Activated CD8-positive, alpha-beta T cell treated with anti-CD3 and anti-CD28 coated beads, Interleukin-2, amount 10 ng/mL, durations not matched to agents 7 days and 5 days (primary cell): ENCODE measurements around the gene GPR108. TPM values are rescaled to one million over a fixed set of nuclear protein-coding genes. Genes with fewer than 3 reads are reported as not detected.

ENCODE experiments used
- ATAC-seq: fragments of 150-1000 bp; cut with Tn5 transposase; one replicate; pipeline ENCODE4 v1.10.0; 2021; ENCODE audit warnings: moderate library complexity
- CTCF ChIA-PET: fragments of 350-600 bp; sonication (Branson Sonifier 250); formaldehyde crosslinking; loops from one replicate; lab custom pipeline; 2021; ENCODE audit warnings: antibody characterized with exemption; lab: Charles Lee
- POLR2A ChIA-PET: fragments of 350-600 bp; sonication (Branson Sonifier 250); formaldehyde crosslinking; loops from one replicate; lab custom pipeline; 2021; ENCODE audit warnings: antibody characterized with exemption; lab: Charles Lee
- DNase-seq: peaks from one replicate; pipeline ENCODE4 v3.0.0-alpha.2; 2020
- H3K27ac Mint-ChIP-seq: one replicate; pipeline ENCODE4 v1.8.0; 2021; ENCODE audit warnings: mild to moderate bottlenecking, mixed read lengths
- H3K27me3 Mint-ChIP-seq: one replicate; pipeline ENCODE4 v1.8.0; 2021; ENCODE audit warnings: low read depth, mixed read lengths
- H3K36me3 Mint-ChIP-seq: one replicate; pipeline ENCODE4 v1.8.0; 2021; ENCODE audit warnings: low read depth, mixed read lengths
- H3K4me1 Mint-ChIP-seq: one replicate; pipeline ENCODE4 v1.8.0; 2021; ENCODE audit warnings: low read depth, mixed read lengths
- H3K4me3 Mint-ChIP-seq: one replicate; pipeline ENCODE4 v1.8.0; 2021; ENCODE audit warnings: mild to moderate bottlenecking, mixed read lengths
- H3K9me3 Mint-ChIP-seq: one replicate; pipeline ENCODE4 v1.8.0; 2022; ENCODE audit warnings: mixed read lengths; ENCODE audit not compliant: insufficient read depth
- total RNA-seq, 2 experiments: library from RNA; stranded (reverse); gene quantifications; one replicate each; pipeline ENCODE4 v1.2.3, GENCODE V29; 2021

The GPR108 gene
- total RNA-seq, 2 experiments from 2014 or later = 76.7 to 85.6 TPM

DNA sequence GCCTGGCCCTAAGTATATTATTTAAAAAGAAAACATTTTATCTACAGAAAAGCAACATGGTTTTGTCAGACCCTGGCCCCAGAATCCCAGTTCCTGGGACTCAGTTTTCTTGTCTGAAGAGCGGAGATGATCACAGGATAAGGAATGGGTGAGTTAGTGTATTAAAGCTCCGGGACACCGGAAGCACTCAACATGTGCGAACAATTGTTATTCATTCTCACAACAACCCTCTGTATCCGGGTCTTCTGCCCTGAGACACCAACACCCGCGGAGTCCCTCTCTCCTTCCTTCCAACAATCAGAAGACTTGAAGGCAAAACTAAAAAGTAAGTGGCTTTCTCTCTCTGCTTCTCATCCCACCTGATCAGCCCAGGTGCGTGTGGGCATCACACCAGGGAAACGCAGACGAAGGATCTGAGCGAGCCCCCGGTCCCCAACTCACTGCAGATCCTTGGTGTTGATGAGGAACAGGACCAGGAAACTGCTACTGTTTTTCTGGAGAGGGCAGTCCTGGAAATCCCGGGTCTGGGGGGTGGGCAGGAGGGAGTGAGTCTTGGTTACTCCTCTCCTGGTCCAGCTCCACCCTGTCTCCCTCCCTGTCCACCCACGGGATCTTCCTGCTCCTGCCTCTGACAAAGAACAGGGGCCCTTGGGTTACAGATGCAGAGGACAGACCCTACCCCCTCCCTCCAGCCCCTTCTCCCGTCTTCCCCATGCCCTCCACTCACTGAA is 2.0 kb downstream of the GPR108 start:
- H3K9me3 Mint-ChIP-seq = no peaks in the 10 kb centered on the region
- no peak for DNase-seq
- H3K27me3 Mint-ChIP-seq = no peaks in the 10 kb centered on the region
- ChIA-PET POLR2A (interaction anchor here (1.1 to 3.6 kb wide), 4 partner anchors 38 to 128 kb away, joined by 5 to 20 read pairs (median 9); partner anchors contain the start of gene VAV1), CTCF (interaction anchor here (1.0 to 4.0 kb wide), 12 partner anchors 20 to 218 kb away, joined by 3 to 130 read pairs (median 6); partner anchors contain the start of genes TNFSF14 and VAV1)
- no peak for ATAC-seq
- peak overlapping the region; percentile 100 for H3K27ac Mint-ChIP-seq
- peaks cover 35% of the 10 kb centered on the region for H3K4me1 Mint-ChIP-seq
- peak overlapping the region; percentile 98 for H3K4me3 Mint-ChIP-seq
- peaks cover 32% of the 10 kb centered on the region for H3K36me3 Mint-ChIP-seq

DNA sequence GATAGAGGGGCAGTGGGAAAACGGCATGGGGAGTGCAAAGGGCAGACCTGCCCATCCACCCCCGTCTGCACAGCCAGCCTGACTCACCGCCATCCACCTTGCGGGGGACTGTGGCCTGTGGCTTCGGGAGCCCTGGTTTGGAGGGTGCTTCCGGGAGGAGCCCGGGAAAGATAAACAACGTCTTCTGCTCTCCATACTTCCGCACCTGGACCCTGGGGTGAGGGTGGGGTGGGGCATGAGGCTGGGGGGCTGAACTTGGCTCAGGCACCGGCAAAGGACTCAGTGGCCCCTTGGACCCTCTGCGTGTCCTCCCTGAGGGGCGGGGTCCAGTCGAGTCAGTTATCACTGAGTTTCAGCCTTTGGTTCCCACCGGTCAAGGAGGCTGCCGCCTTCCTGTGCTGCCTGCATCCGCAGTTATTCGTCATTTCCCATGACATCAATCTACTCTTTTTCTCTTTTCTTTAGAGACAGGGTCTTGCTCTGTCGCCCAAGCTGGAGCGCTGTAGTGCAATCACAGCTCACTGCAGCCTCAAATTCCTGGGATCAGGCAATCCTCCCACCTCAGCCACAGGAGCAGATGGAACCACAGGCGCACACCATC is 3.2 kb downstream of the GPR108 start:
- no peak for DNase-seq
- Mint-ChIP-seq H3K27ac (peak overlapping the region; percentile 37), H3K27me3 (no peaks in the 10 kb centered on the region), H3K4me3 (no peak overlapping the region), H3K4me1 (peaks cover 33% of the 10 kb centered on the region), H3K36me3 (peaks cover 40% of the 10 kb centered on the region), H3K9me3 (no peaks in the 10 kb centered on the region)
- POLR2A ChIA-PET = no interaction called here
- CTCF ChIA-PET = interaction anchor here (0.8 kb wide), 1 partner anchor 9 kb away, joined by 3 read pairs; no protein-coding TSS in a partner anchor
- no peak for ATAC-seq

DNA sequence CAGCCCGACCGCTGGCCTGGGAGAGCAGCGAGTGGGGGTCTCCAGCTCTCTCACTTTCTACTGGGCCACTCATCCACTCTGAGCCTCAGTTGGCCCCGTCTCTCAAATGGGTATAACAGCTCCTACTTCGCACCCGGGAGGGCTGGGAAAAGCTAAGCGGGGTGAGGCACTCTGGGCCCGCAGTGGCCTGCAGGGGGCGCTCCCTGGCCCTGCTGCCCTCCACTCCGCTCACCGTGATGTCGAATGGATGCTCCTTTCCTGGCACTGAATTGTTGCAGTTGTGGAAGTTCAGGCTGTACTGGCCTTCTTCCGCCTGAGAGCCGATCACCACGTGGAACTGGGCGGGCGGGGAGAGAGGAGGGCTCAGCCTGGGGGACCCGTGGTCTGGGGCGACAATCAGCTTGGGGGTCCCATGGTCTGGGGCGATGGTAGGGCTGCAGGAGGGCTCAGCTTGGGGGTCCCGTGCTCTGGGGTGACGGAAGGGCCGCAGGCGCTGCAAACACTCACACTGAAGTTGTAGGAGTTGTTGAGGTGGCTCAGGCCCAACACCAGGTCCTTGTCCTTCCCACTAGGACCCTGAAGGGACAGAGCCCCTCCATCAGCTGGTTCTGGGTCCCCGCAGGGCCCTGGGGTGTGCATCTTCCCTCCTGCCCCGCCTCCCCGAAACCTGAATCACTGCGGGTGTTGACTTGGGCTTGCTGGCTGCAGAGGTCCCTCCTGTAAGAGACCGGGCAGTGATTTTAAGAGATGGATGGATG is 3.9 kb downstream of the GPR108 start:
- Mint-ChIP-seq H3K4me3 (no peak overlapping the region), H3K27me3 (no peaks in the 10 kb centered on the region), H3K27ac (no peak overlapping the region), H3K36me3 (peaks cover 40% of the 10 kb centered on the region), H3K9me3 (no peaks in the 10 kb centered on the region), H3K4me1 (peaks cover 28% of the 10 kb centered on the region)
- ChIA-PET POLR2A (no interaction called here), CTCF (interaction anchor here (0.7 to 0.8 kb wide), 2 partner anchors 8 to 95 kb away, joined by 3 read pairs; no protein-coding TSS in a partner anchor)
- ATAC-seq (no peak), DNase-seq (no peak)

DNA sequence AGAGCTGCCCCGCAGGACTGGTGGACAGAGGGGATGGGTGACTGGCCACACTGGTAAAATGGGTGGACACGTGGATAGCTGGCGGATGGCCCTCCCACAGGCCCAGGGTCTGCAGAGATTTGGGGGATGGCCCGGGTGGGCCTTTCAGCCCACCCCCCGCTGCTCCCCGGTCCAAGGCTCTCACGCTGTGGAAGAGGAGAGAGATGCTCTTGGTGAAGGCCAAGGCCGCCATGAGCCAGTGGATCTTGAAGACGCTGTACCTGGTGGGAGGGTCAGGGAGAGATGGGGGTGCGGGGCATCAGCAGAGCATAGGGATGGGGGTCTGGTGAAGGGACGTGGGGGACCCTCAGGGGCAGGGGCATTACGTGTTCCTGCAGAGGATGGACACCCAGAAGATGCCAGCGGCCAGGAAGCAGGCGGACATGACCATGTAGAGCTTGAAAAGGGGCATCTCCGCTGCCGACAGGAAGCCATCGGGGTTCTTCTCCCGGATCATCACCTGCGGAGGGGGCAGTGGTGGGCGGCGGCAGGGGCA is 4.5 kb downstream of the GPR108 start:
- ATAC-seq (no peak), DNase-seq (no peak)
- Mint-ChIP-seq H3K36me3 (peaks cover 40% of the 10 kb centered on the region), H3K4me3 (no peak overlapping the region), H3K4me1 (peaks cover 26% of the 10 kb centered on the region), H3K9me3 (no peaks in the 10 kb centered on the region), H3K27ac (no peak overlapping the region), H3K27me3 (no peaks in the 10 kb centered on the region)
- CTCF ChIA-PET = interaction anchor here (0.7 kb wide), 1 partner anchor 94 kb away, joined by 3 read pairs; no protein-coding TSS in a partner anchor
- POLR2A ChIA-PET = no interaction called here

DNA sequence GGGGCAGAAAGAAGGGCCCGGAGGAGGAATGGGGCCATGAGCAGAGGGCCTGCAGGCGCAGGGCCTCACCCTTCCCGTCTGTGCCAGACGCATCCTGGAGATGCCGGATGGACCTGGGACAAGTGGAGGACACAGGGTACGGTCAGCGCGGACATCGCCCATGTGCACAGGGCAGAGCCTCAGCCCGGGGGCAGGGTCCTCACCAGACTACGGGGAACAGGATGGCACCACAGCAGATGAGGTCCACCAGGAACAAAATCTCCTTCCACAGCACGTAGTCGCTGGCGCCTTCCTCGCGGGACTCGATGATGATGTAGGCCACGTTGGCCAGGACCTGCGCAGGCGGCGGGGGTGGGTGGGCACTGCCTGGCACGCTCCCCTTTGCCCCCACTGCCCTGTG is 5.6 kb downstream of the GPR108 start:
- Mint-ChIP-seq H3K9me3 (no peaks in the 10 kb centered on the region), H3K4me3 (no peak overlapping the region), H3K27ac (no peak overlapping the region), H3K36me3 (peaks cover 36% of the 10 kb centered on the region), H3K27me3 (no peaks in the 10 kb centered on the region), H3K4me1 (peaks cover 23% of the 10 kb centered on the region)
- ATAC-seq (no peak), DNase-seq (no peak)
- CTCF ChIA-PET = no interaction called here
- POLR2A ChIA-PET = no interaction called here

DNA sequence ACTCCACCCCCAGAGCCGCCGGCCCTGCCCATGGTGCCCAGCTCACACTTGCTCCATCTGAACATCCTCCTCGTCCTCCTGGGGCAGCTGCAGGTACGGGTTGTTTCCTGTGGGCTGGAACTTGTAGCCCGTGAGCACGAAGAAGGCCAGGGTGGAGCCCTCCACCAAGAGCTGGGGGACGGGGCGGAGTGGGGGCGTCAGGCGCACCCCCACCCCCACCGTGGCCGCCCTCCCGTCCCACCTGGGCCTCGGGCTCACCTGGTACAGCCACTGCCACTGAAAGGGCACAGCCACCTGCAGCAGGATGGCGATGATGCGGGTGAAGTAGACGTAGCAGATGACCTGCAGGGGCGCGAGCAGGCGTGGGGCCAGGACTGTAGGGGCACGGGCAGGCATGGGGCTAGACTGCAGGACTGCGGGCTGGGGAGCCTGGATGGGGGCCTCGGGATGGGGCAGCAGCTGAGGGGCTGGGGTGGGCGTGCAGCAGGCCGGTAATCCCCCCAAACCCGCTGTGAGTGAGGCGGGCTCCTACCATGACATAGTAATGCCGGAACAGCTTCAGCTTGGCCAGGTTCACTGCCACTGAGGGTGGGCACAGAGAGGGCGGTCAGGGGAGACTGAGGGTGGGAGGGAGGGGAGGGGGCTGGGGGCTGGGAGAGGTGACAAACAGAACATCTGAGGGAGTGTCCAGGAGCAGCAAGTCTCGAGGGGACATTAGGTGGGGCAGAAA is 6.3 kb downstream of the GPR108 start:
- Mint-ChIP-seq H3K4me3 (no peak overlapping the region), H3K36me3 (peaks cover 34% of the 10 kb centered on the region), H3K27ac (no peak overlapping the region), H3K4me1 (peaks cover 20% of the 10 kb centered on the region), H3K27me3 (no peaks in the 10 kb centered on the region), H3K9me3 (no peaks in the 10 kb centered on the region)
- ChIA-PET POLR2A (no interaction called here), CTCF (no interaction called here)
- DNase-seq = no peak
- no peak for ATAC-seq

DNA sequence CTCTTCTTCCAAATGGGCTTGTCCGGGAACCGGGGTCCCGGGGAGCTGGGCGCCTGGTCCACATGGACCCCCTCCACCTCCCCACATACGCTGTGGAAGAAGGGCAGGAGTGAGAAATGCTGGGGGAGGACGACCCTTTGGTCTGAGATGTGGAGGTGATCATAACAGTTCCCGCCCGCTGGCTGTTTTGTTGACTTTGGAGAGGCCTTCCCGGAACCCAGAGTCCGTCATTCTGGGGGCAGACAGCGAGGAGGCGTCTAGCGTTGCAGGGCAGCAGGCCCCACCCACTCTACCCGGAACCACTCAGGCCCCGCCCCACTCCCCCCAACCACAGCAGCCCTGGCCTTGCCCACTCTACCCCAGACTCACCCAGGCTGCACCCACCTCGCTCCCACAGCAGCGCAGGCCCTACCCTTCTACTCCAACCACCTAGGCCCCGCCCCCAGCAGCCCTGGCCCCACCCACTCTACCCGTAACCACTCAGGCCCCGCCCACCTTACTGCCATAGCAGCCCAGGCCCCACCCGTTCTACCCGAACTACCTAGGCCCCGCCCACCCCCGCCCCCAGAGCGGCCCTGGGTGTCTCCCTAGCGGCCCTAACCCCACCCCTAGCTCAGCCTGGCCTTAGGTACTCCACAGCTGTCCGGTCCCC is 7.1 kb downstream of the GPR108 start:
- POLR2A ChIA-PET = no interaction called here
- H3K4me1 Mint-ChIP-seq = peaks cover 18% of the 10 kb centered on the region

DNA sequence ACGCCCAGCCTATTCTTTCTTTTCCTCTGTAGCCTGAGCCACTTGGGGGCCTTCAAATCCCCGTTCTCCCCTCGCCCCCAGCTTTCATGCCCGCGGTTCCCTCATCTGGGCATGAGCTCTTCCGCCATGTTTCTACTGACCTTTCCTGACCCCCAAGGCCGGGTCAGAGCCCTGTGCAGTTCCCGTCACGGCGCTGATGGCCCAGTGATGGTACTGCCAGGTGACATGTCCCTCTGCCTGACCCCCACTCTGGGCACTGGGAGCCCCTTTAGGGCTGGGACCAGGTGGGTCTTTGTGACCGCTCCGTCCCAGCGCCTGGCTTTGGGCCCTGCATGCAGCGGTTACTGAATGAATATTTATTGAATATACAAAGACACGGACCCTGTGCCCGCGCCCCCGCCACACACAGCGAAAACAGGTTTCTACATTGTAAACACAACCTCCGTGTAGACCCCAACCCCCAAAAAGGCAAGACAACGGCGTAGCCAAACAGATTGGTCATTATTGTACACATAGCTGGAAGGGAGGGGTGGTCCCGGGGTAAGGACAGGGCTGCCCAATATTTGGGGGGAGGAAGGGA is 7.7 kb downstream of the GPR108 start:
- CTCF ChIA-PET = no interaction called here
- H3K4me3 Mint-ChIP-seq = no peak overlapping the region
- no peak overlapping the region for H3K27ac Mint-ChIP-seq
- DNase-seq (no peak), ATAC-seq (no peak)
- H3K36me3 Mint-ChIP-seq = peaks cover 27% of the 10 kb centered on the region
- peaks cover 22% of the 10 kb centered on the region for H3K4me1 Mint-ChIP-seq
- no peaks in the 10 kb centered on the region for H3K27me3 Mint-ChIP-seq
- no peaks in the 10 kb centered on the region for H3K9me3 Mint-ChIP-seq
- POLR2A ChIA-PET = no interaction called here

More for the DNA sequence above, 7.1 kb downstream of the GPR108 start:
- ATAC-seq (peak; percentile 38), DNase-seq (peak; percentile 58)
- CTCF ChIA-PET = no interaction called here
- H3K27ac Mint-ChIP-seq = no peak overlapping the region
- H3K9me3 Mint-ChIP-seq = no peaks in the 10 kb centered on the region
- peaks cover 29% of the 10 kb centered on the region for H3K36me3 Mint-ChIP-seq
- H3K27me3 Mint-ChIP-seq = no peaks in the 10 kb centered on the region
- no peak overlapping the region for H3K4me3 Mint-ChIP-seq

DNA sequence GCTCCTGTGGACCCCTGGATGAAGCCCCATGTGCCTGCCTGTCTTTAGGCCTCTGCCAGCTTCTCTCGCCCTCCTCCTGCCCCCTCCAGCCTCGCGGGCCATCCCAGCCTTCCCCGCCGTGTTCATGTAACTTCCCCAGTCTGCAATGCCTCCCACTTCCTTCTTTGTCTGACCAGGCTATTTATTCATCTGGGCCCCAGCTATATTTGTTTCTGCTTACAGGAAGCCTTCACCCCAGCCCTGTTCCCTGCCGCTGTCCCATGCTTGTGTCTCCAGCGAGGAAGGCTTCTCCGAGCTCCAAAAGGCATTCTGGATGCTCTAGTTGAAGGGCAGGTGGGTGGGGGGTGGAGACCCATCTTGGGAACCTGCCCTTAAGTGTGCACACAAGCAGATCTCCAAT is 9.0 kb downstream of the GPR108 start:
- ATAC-seq (no peak), DNase-seq (no peak)
- Mint-ChIP-seq H3K9me3 (no peaks in the 10 kb centered on the region), H3K27me3 (no peaks in the 10 kb centered on the region), H3K36me3 (peaks cover 20% of the 10 kb centered on the region), H3K27ac (peak overlapping the region; percentile 70), H3K4me3 (no peak overlapping the region), H3K4me1 (peaks cover 26% of the 10 kb centered on the region)
- ChIA-PET POLR2A (no interaction called here), CTCF (interaction anchor here (0.9 to 1.0 kb wide), 2 partner anchors 8 to 95 kb away, joined by 3 to 4 read pairs; no protein-coding TSS in a partner anchor)

DNA sequence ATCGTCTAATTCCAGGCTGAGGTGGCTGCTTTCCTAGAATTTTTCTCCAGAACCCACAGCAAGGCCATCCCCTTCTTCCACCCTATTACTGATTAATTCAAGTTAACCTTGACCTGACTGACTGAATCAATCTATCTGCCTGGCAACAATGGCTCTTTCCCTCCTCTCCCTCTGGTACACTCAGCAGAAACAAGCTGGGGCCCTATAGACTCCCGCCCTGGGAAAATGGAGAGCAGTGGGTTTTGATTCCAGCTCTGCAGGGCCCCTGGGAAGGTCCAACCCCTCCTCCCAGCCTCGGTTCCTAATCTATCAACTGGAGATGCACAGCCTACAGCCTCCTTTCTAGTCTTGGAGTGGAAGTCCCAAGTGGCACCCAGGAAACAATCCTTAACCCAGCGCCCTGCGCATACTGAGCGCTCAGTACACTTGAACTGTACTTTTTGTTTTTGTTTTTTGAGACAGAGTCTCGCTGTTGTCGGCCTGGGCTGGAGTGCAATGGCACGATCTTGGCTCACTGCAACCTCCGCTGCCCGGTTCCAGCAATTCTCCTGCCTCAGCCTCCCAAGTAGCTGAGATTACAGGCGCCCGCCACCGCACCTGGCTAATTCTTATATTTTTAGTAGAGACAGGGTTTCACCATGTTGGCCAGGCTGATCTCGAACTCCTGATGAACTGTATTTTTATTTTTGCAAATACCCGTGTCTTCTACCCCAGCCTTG is 11.7 kb downstream of the GPR108 start:
- ChIA-PET POLR2A (interaction anchor here (0.6 kb wide), 1 partner anchor 765 kb away, joined by 3 read pairs; no protein-coding TSS in a partner anchor), CTCF (interaction anchor here (1.4 to 2.2 kb wide), 2 partner anchors 8 to 138 kb away, joined by 3 to 10 read pairs; no protein-coding TSS in a partner anchor)
- H3K4me1 Mint-ChIP-seq = peaks cover 39% of the 10 kb centered on the region
- H3K9me3 Mint-ChIP-seq = no peaks in the 10 kb centered on the region
- no peak overlapping the region for H3K27ac Mint-ChIP-seq
- H3K4me3 Mint-ChIP-seq = no peak overlapping the region
- peaks cover 8% of the 10 kb centered on the region for H3K36me3 Mint-ChIP-seq
- ATAC-seq (no peak), DNase-seq (no peak)
- H3K27me3 Mint-ChIP-seq = no peaks in the 10 kb centered on the region
